ENCODE measurements around the gene RGS19.

Gene RGS19

GRCh38 chr20:64062596-64063388, 16.5 kb downstream of the RGS19 start, which contains the start of gene TCEA2:
Gene TCEA2 (plus strand): TSS chr20:64063198. CDS start chr20:64063313, 115 bp downstream.
- peak; percentile 83 for DNase-seq

GRCh38 chr20:64062276-64062595, 17.1 kb downstream of the RGS19 start:
- no peak for DNase-seq

- DNase-seq, result no peak
Measured at GRCh38 chr20:64058536-64058935, 20.8 kb downstream of the RGS19 start.

GRCh38 chr20:64057628-64058498, 21.5 kb downstream of the RGS19 start:
- peak; percentile 32 for DNase-seq

- DNase-seq, result no peak
Measured at GRCh38 chr20:64056889-64057627, 22.3 kb downstream of the RGS19 start.

GRCh38 chr20:64056639-64056888, 22.8 kb downstream of the RGS19 start:
- no peak for DNase-seq

GRCh38 chr20:64055893-64056638, 23.3 kb downstream of the RGS19 start:
- no peak for DNase-seq

GRCh38 chr20:64055396-64055892, 23.9 kb downstream of the RGS19 start:
- DNase-seq, result no peak

- no peak for DNase-seq
Measured at GRCh38 chr20:64053841-64054661, 25.3 kb downstream of the RGS19 start.

GRCh38 chr20:64052987-64053840, 26.1 kb downstream of the RGS19 start:
- no peak for DNase-seq

- DNase-seq, result no peak
Measured at GRCh38 chr20:64052326-64052722, 27.0 kb downstream of the RGS19 start.

GRCh38 chr20:64051561-64052325, 27.6 kb downstream of the RGS19 start:
- DNase-seq, result no peak

- DNase-seq, result no peak
Measured at GRCh38 chr20:64051033-64051452, 28.3 kb downstream of the RGS19 start.

- DNase-seq, result no peak
Measured at GRCh38 chr20:64050261-64051032, 28.9 kb downstream of the RGS19 start.

- no peak for DNase-seq
Measured at GRCh38 chr20:64049878-64050260, 29.4 kb downstream of the RGS19 start.

GRCh38 chr20:64049060-64049877, 30.0 kb downstream of the RGS19 start, which contains the start of gene SOX18:
Gene SOX18 (minus strand): TSS chr20:64049639. CDS start chr20:64049516, 123 bp downstream.
- DNase-seq, result no peak

- no peak for DNase-seq
Measured at GRCh38 chr20:64048402-64049044, 30.8 kb downstream of the RGS19 start.

GRCh38 chr20:64047968-64048401, 31.3 kb downstream of the RGS19 start:
- DNase-seq, result no peak
